GM06990 (cell line): Measurements from ENCODE around the gene KCTD12.

Source experiments
- DNase-seq: peaks from one replicate; pipeline ENCODE4 v3.0.0-alpha.2; 2011; ENCODE audit not compliant: insufficient read length; ENCODE audit errors: extremely low read depth
- H3K27me3 ChIP-seq: replicated peaks from 2 replicates; pipeline ENCODE4 v1.6.0; 2011; ENCODE audit warnings: low read length; ENCODE audit not compliant: control insufficient read depth, insufficient read depth
- H3K36me3 ChIP-seq: 2 replicates; pipeline ENCODE4 v1.5.1; 2011; ENCODE audit warnings: low read length; ENCODE audit not compliant: control insufficient read depth, insufficient read depth
- H3K4me3 ChIP-seq: replicated peaks from 2 replicates; pipeline ENCODE4 v1.5.1; 2011; ENCODE audit warnings: low read depth, mild to moderate bottlenecking, control low read depth, low read length
- TF ChIP-seq, protein P1 (sequence below): IDR thresholded peaks from 2 replicates; pipeline ENCODE4 v1.5.1; 2011; ENCODE audit warnings: low read length, control low read depth, mild to moderate bottlenecking, inconsistent platforms; ENCODE audit not compliant: insufficient read depth, poor library complexity, severe bottlenecking

KCTD12 gene

DNA sequence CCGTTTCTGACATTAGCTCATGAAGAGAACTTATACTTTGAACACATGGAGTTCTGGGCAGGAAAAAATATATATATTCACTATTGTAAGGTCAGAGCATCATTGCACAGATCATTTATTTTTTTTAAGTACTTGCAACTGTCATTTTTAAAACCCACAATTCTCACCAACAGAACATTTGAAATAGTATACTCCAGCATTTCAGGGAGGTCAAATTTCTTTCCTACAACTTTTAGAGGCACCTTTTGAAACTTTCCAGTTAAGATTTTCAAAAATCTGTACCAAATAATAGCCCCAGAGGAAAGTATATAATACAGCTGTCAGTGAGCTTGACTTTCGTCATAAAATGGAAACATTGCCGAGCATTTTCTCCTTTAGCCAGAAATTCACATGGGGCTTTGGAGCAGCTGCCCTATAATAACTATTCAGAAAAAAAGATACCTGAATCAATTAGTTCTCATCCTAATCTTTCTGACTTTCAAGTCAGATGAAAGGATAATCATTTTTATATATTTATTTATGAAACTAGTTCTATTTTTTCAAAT, 10.9 kb downstream of the KCTD12 start:
- TF ChIP-seq, protein P1, sequence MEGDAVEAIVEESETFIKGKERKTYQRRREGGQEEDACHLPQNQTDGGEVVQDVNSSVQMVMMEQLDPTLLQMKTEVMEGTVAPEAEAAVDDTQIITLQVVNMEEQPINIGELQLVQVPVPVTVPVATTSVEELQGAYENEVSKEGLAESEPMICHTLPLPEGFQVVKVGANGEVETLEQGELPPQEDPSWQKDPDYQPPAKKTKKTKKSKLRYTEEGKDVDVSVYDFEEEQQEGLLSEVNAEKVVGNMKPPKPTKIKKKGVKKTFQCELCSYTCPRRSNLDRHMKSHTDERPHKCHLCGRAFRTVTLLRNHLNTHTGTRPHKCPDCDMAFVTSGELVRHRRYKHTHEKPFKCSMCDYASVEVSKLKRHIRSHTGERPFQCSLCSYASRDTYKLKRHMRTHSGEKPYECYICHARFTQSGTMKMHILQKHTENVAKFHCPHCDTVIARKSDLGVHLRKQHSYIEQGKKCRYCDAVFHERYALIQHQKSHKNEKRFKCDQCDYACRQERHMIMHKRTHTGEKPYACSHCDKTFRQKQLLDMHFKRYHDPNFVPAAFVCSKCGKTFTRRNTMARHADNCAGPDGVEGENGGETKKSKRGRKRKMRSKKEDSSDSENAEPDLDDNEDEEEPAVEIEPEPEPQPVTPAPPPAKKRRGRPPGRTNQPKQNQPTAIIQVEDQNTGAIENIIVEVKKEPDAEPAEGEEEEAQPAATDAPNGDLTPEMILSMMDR: no peak
- Histone ChIP-seq H3K27me3 (no peaks in the 10 kb centered on the region), H3K4me3 (no peak overlapping the region), H3K36me3 (no peaks in the 10 kb centered on the region)
- DNase-seq: no peak

DNA sequence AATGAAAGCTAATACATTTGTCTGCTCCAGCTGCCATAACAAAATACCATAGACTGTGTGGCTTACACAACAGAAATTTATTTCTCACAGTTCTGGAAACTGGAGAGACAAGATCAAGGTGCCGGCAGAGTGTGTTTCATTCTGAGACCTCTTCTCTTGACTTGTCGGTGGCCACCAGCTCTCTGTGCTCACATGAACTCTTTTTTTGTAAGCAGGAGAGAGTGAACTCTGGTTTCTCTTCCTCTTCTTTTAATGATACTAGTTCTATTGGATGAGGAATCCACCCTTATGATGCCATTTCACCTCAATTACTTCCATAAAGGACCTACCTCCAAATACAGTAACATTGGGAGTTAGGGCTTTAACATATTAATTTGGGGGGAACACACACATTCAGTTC, 11.7 kb downstream of the KCTD12 start:
- TF ChIP-seq, protein P1: no peak
- Histone ChIP-seq H3K27me3 (no peaks in the 10 kb centered on the region), H3K4me3 (no peak overlapping the region), H3K36me3 (no peaks in the 10 kb centered on the region)
- DNase-seq: peak; percentile 26

DNA sequence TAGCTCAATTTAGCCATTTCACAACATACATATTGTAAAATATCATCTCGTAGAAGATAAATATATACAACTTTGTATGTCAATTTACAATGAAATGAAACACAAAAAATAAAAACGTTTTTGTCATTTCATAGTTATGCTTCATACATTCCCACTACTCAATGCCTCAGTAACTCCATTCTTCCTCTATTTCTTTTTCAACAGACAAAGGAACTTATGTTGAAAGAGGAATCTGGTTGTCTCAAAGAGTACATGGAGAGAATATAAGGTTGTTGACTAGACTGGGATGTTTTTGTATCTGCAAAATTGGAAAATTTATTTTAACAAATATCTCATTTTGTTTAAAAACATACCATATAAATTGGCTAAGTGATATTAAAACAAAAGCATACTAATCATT, 12.8 kb downstream of the KCTD12 start:
- Histone ChIP-seq H3K4me3 (no peak overlapping the region), H3K36me3 (no peaks in the 10 kb centered on the region), H3K27me3 (no peaks in the 10 kb centered on the region)
- TF ChIP-seq, protein P1: no peak
- no peak for DNase-seq

DNA sequence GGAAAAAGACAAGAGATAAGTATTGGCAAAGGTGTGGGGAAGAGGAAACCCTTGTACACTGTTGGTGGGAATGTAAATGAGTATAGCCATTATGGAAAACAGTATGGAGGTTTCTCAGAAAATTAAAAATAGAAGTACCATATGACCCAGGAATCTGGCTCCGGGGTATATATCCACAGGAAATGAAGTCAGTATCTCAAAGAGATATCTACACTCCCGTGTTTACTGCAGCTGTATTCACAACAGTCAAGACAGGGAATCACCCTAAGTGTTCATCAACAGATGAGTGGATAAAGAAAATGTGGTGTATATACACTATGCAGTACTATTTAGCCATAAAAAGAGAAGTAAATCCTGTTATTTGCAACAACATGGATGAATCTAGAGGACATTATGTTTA, 13.5 kb downstream of the KCTD12 start:
- DNase-seq: no peak
- TF ChIP-seq, protein P1: no peak

DNA sequence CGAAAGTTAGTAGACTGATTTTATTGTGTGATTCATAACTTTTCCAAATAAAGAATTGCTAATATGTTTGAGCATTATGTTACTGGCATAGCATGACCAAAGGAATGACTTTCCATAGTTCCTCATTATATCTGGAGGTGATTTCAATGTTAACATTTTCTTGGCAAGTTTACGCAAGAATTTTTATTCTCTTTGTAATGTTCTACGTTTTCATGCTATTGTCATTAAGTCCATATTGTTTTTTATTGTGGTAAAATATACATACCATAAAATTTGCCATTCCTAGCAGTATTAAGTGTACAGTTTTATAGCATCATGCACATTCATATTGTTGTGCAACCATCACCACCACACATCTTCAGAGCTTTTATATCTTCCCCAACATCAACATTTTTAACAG, 14.8 kb downstream of the KCTD12 start:
- Histone ChIP-seq H3K4me3 (no peak overlapping the region), H3K36me3 (no peaks in the 10 kb centered on the region), H3K27me3 (no peaks in the 10 kb centered on the region)
- no peak for DNase-seq
- TF ChIP-seq, protein P1: no peak

More for the DNA sequence above, 13.5 kb downstream of the KCTD12 start:
- no peak overlapping the region for H3K4me3 ChIP-seq
- H3K27me3 ChIP-seq: no peaks in the 10 kb centered on the region
- H3K36me3 ChIP-seq: no peaks in the 10 kb centered on the region

DNA sequence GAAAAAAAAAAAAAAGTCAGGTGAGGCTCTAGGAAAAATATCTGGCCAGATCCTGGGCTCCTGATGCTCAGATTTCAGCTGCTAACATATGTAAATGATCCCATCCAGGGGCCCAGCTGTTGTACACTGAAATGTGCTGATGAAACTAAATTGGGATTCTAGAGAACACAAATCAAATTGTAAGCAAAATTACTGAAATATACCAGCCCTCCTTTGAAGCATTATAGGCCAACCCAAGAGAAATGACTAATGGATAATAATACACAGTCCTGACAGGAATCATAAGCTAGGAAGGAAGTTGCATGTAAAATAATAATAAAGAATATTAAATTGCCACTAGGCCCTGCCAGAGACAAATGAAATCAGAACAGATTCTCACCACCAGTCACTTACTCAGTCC, 17.8 kb downstream of the KCTD12 start:
- TF ChIP-seq, protein P1: no peak
- no peaks in the 10 kb centered on the region for H3K27me3 ChIP-seq
- H3K36me3 ChIP-seq: no peaks in the 10 kb centered on the region
- H3K4me3 ChIP-seq: no peak overlapping the region
- no peak for DNase-seq
